B cell (primary cell): Measurements from ENCODE around the gene GALNT7. TPM values are rescaled to one million over a fixed set of nuclear protein-coding genes. Genes with fewer than 3 reads are reported as not detected.

Source experiments
- ATAC-seq: fragments of 200-7000 bp; cut with Tn5 transposase; one replicate; pipeline ENCODE4 v1.10.0; 2021; ENCODE audit warnings: low read depth, mild to moderate bottlenecking, moderate number of reproducible peaks, moderate library complexity
- CTCF ChIA-PET: fragments of 350-600 bp; sonication (Branson Sonifier 250); formaldehyde crosslinking; loops from one replicate; lab custom pipeline; 2021; ENCODE audit warnings: antibody characterized with exemption, inconsistent platforms; lab: Charles Lee
- POLR2A ChIA-PET: fragments of 350-600 bp; sonication (Branson Sonifier 250); formaldehyde crosslinking; loops from one replicate; lab custom pipeline; 2021; ENCODE audit warnings: antibody characterized with exemption; lab: Charles Lee
- DNase-seq: peaks from one replicate; pipeline ENCODE4 v3.0.0; 2013
- H2AFZ ChIP-seq: 2 replicates; pipeline ENCODE4 v1.6.1; 2012; ENCODE audit warnings: mild to moderate bottlenecking, low read depth, low read length; ENCODE audit not compliant: insufficient read depth, poor library complexity, severe bottlenecking
- H3K27ac ChIP-seq, 2 donors: 1 replicate in 1 of 2; 2 replicates in 1 of 2; pipeline ENCODE4 v1.5.1; 2012 to 2013; ENCODE audit warnings: low read length in 2 of 2, mild to moderate bottlenecking in 2 of 2, moderate library complexity in 1 of 2
- H3K27me3 ChIP-seq, 4 experiments: fragments of 200-600 bp in 1 of 4; sonication (generic) in 1 of 4; replicated peaks in 1 of 4; 1 replicate in 2 of 4; 2 replicates in 2 of 4; pipeline versions ENCODE4 v1.6.1 to v1.7.0; 2013 to 2016; ENCODE audit warnings: low read length in 3 of 4, mild to moderate bottlenecking in 2 of 4, mixed read lengths in 1 of 4, moderate library complexity in 1 of 4; ENCODE audit not compliant: insufficient read depth in 4 of 4, control insufficient read depth in 3 of 4; ENCODE audit errors: control extremely low read depth in 1 of 4
- H3K36me3 ChIP-seq, 2 experiments: replicated peaks in 1 of 2; 1 replicate in 1 of 2; 2 replicates in 1 of 2; pipeline versions ENCODE4 v1.6.1 to v1.7.1; 2013; ENCODE audit warnings: low read length in 1 of 2; ENCODE audit not compliant: insufficient read depth in 2 of 2, control insufficient read depth in 1 of 2; ENCODE audit errors: control extremely low read depth in 1 of 2, extremely low read depth in 1 of 2
- H3K4me1 ChIP-seq, 2 donors: fragments of 200-600 bp in 1 of 2; sonication (generic) in 1 of 2; 1 replicate in 1 of 2; 2 replicates in 1 of 2; pipeline versions ENCODE4 v1.5.1 to v1.6.1; 2013 to 2017; ENCODE audit warnings: low read length in 2 of 2; ENCODE audit not compliant: control insufficient read depth in 2 of 2, insufficient read depth in 2 of 2
- H3K4me2 ChIP-seq: replicated peaks from 2 replicates; pipeline ENCODE3; 2012; ENCODE audit warnings: mild to moderate bottlenecking, low read depth, low read length; ENCODE audit not compliant: poor library complexity, severe bottlenecking
- H3K4me3 ChIP-seq, 5 experiments: fragments of 200-600 bp in 1 of 5; sonication (generic) in 1 of 5; 1 replicate in 3 of 5; 2 replicates in 2 of 5; pipeline versions ENCODE4 v1.5.1 to v1.7.0; 2011 to 2016; ENCODE audit warnings: low read length in 4 of 5, mild to moderate bottlenecking in 4 of 5, low read depth in 2 of 5, control low read depth in 1 of 5, moderate library complexity in 1 of 5; ENCODE audit not compliant: insufficient read depth in 1 of 5; ENCODE audit errors: control extremely low read depth in 1 of 5, extremely low read depth in 1 of 5
- H3K79me2 ChIP-seq: fragments of 200-600 bp; sonication (generic); one replicate; pipeline ENCODE4 v1.6.0; 2016; ENCODE audit warnings: low read length; ENCODE audit not compliant: control insufficient read depth, insufficient read depth
- H3K9ac ChIP-seq: fragments of 200-600 bp; sonication (generic); 2 replicates; pipeline ENCODE4 v1.6.1; 2017; ENCODE audit warnings: mild to moderate bottlenecking, low read length, moderate library complexity
- H3K9me3 ChIP-seq, 3 donors: one replicate each; pipeline versions ENCODE4 v1.6.1 to v1.7.1; 2013; ENCODE audit warnings: low read length in 2 of 3; ENCODE audit not compliant: control insufficient read depth in 2 of 3, insufficient read depth in 1 of 3; ENCODE audit errors: control extremely low read depth in 1 of 3
- H4K20me1 ChIP-seq: 2 replicates; pipeline ENCODE4 v1.6.0; 2012; ENCODE audit warnings: mild to moderate bottlenecking, low read length; ENCODE audit not compliant: insufficient read depth, control insufficient read depth, poor library complexity, severe bottlenecking
- H3K27ac Mint-ChIP-seq: one replicate; pipeline ENCODE4 v1.8.0; 2021; ENCODE audit warnings: mixed read lengths
- H3K27me3 Mint-ChIP-seq: one replicate; pipeline ENCODE4 v1.8.0; 2021; ENCODE audit warnings: mixed read lengths
- H3K4me1 Mint-ChIP-seq: one replicate; pipeline ENCODE4 v1.8.0; 2021; ENCODE audit warnings: mixed read lengths
- H3K4me3 Mint-ChIP-seq: one replicate; pipeline ENCODE4 v1.8.0; 2021; ENCODE audit warnings: mixed read lengths
- H3K9me3 Mint-ChIP-seq: one replicate; pipeline ENCODE4 v1.8.0; 2022; ENCODE audit warnings: mixed read lengths; ENCODE audit not compliant: insufficient read depth
- CTCF ChIP-seq: fragments of 200-600 bp; IDR thresholded peaks from one replicate; pipeline ENCODE4 v1.8.0; 2022; ENCODE audit warnings: antibody characterized with exemption, mild to moderate bottlenecking
- EZH2 ChIP-seq: IDR thresholded peaks from 2 replicates; pipeline ENCODE4 v1.6.1; 2012; ENCODE audit warnings: borderline replicate concordance, low read depth, mild to moderate bottlenecking, moderate library complexity, low read length; ENCODE audit not compliant: insufficient read depth, poor library complexity, severe bottlenecking
- WGBS: methylation state at CpG from one replicate; pipeline ENCODE4 v1.1.5; 2013; ENCODE audit warnings: missing lambda C conversion rate; ENCODE audit not compliant: insufficient coverage; 5-methylcytosine and 5-hydroxymethylcytosine counted together
- intact Hi-C: fragments of 100-400 bp; cut with micrococcal nuclease; formaldehyde crosslinking; loops from one replicate; pipeline ENCODE4 v1.10.0; 2022
- polyA plus RNA-seq: library from polyadenylated mRNA; depleted of rRNA; stranded (reverse); fragments of >200 nt; gene quantifications from 2 replicates; pipeline ENCODE4 v1.2.3, GENCODE V29; 2012
- total RNA-seq, 2 donors: library from RNA; stranded (reverse); fragments of 120-200 nt in 1 of 2; gene quantifications; 1 replicate in 1 of 2; 2 replicates in 1 of 2; pipeline versions ENCODE4 v1.2.3 to v1.2.4, GENCODE V29; 2013 to 2022

Gene GALNT7
- total and polyA plus RNA-seq, 2 donors (not counting 1 experiment from before 2014, with no cell fraction given), result 5.8 to 23.7 TPM

- H4K20me1 ChIP-seq, result no peaks in the 10 kb centered on the region
- POLR2A ChIA-PET, result no interaction called here
Observed at GRCh38 chr4:173357939-173358338, 189.3 kb downstream of the GALNT7 start.

More at GRCh38 chr4:173357939-173358338, 189.3 kb downstream of the GALNT7 start:
- Mint-ChIP-seq H3K4me3 (no peak overlapping the region), H3K27me3 (no peaks in the 10 kb centered on the region), H3K4me1 (no peaks in the 10 kb centered on the region), H3K9me3 (no peaks in the 10 kb centered on the region), H3K27ac (no peak overlapping the region)
- no peak for ATAC-seq
- no peak overlapping the region for H3K4me2 ChIP-seq
- peaks cover 0 to 4% (median 0%) of the 10 kb centered on the region in 3 donors for H3K9me3 ChIP-seq
- H3K9ac ChIP-seq, result no peak overlapping the region
- H3K79me2 ChIP-seq, result no peaks in the 10 kb centered on the region
- no peak overlapping the region for H3K4me3 ChIP-seq
- DNase-seq, result no peak
- H3K4me1 ChIP-seq, result no peaks in the 10 kb centered on the region
- H3K27ac ChIP-seq, result no peak overlapping the region
- H3K27me3 ChIP-seq, result no peaks in the 10 kb centered on the region
- no peak overlapping the region for H2AFZ ChIP-seq
- WGBS, result 90% methylated on average over 2 of the region's 2 CpGs
- intact Hi-C loops, result no loop called here
- CTCF ChIA-PET, result interaction anchor here (1.2 to 1.6 kb wide), 3 partner anchors 12 to 57 kb away, joined by 3 to 4 read pairs (median 3); no protein-coding TSS in a partner anchor
- no peaks in the 10 kb centered on the region for H3K36me3 ChIP-seq
- TF ChIP-seq CTCF, result no peak
- no peak for TF ChIP-seq EZH2
